Kidney (tissue), 14 donors: ENCODE results near the gene GGA2. TPM values are rescaled to one million over a fixed set of nuclear protein-coding genes. Genes with fewer than 3 reads are reported as not detected.
"Not testable (repeated sequence)": the region's sequence is repeated elsewhere in the genome, so short reads cannot be mapped to it uniquely, and the experiment has no call there.

Experiments
- DNase-seq, 5 donors: peaks; one replicate each; pipeline ENCODE4 v3.0.0-alpha.2; 2013 to 2020
- FAIRE-seq: peaks from 2 replicates; lab custom pipeline; 2012; peaks lifted over from hg19 to GRCh38; lab: Jason Lieb, UNC
- H3K27ac ChIP-seq, 2 donors: one replicate each; pipeline ENCODE4 v1.7.0; 2013; ENCODE audit warnings: low read depth in 2 of 2, low read length in 2 of 2, inconsistent platforms in 1 of 2
- H3K27me3 ChIP-seq: one replicate; pipeline ENCODE4 v1.7.1; 2013; ENCODE audit warnings: low read length, inconsistent platforms; ENCODE audit not compliant: control insufficient read depth, insufficient read depth
- H3K36me3 ChIP-seq, 3 donors: one replicate each; pipeline versions ENCODE4 v1.7.0 to v1.7.1; 2013; ENCODE audit warnings: low read length in 3 of 3, control low read depth in 1 of 3, inconsistent platforms in 1 of 3; ENCODE audit not compliant: insufficient read depth in 3 of 3, control insufficient read depth in 2 of 3
- H3K4me1 ChIP-seq, 3 donors: one replicate each; pipeline versions ENCODE4 v1.7.0 to v1.7.1; 2013; ENCODE audit warnings: low read length in 3 of 3, inconsistent platforms in 1 of 3, low read depth in 1 of 3; ENCODE audit not compliant: control insufficient read depth in 2 of 3, insufficient read depth in 2 of 3
- H3K4me3 ChIP-seq, 3 donors: one replicate each; pipeline versions ENCODE4 v1.7.0 to v1.8.1; 2013; ENCODE audit warnings: low read length in 3 of 3, control low read depth in 1 of 3, inconsistent platforms in 1 of 3
- H3K9ac ChIP-seq, 3 donors: one replicate each; pipeline versions ENCODE4 v1.7.0 to v1.7.1; 2013; ENCODE audit warnings: low read length in 3 of 3, control low read depth in 1 of 3, inconsistent platforms in 1 of 3
- H3K9me3 ChIP-seq, 3 donors: one replicate each; pipeline versions ENCODE4 v1.7.0 to v1.7.1; 2013; ENCODE audit warnings: low read length in 3 of 3, control low read depth in 1 of 3, inconsistent platforms in 1 of 3; ENCODE audit not compliant: control insufficient read depth in 2 of 3, insufficient read depth in 1 of 3
- intact Hi-C: fragments of 100-400 bp; cut with DNase I; formaldehyde crosslinking; loops from one replicate; pipeline ENCODE4 v1.11.1; 2022
- polyA plus RNA-seq: library from polyadenylated mRNA; stranded (reverse); fragments of 350-450 nt; fragmentation: Illumina TruSeq; extraction: RNeasy Lipid Tissue Mini Kit (QIAGEN cat#74804); gene quantifications from one replicate; pipeline ENCODE4 v1.2.3, GENCODE V29; 2014; ENCODE audit warnings: low read depth, low replicate concordance; ENCODE audit not compliant: insufficient read depth
- total RNA-seq: library from RNA; stranded (reverse); fragmentation: NEBNext Ultra II Directional; extraction: Animal tissue kit (Norgen Biotek cat#: 25700); gene quantifications from one replicate; pipeline ENCODE4 v1.2.1, GENCODE V29; 2021
- TF ChIP-seq, protein P1 (sequence below): IDR thresholded peaks from 3 replicates; pipeline ENCODE4 v1.5.1; 2012; ENCODE audit warnings: mild to moderate bottlenecking, moderate library complexity, borderline replicate concordance; ENCODE audit not compliant: insufficient read depth; ENCODE audit errors: extremely low read depth
- donor health status: control.
- donor health status: control.
- donor health status: control.
- donor health status: control.
- donor health status: control.
- donor health status: DM: yes; HTN: yes; CAD: no.
- donor health status: Normal renal cell carcinoma (clear cell type).

Gene GGA2
- total and polyA plus RNA-seq, 2 donors from 2014 or later = 43.5 to 79.9 TPM

DNA sequence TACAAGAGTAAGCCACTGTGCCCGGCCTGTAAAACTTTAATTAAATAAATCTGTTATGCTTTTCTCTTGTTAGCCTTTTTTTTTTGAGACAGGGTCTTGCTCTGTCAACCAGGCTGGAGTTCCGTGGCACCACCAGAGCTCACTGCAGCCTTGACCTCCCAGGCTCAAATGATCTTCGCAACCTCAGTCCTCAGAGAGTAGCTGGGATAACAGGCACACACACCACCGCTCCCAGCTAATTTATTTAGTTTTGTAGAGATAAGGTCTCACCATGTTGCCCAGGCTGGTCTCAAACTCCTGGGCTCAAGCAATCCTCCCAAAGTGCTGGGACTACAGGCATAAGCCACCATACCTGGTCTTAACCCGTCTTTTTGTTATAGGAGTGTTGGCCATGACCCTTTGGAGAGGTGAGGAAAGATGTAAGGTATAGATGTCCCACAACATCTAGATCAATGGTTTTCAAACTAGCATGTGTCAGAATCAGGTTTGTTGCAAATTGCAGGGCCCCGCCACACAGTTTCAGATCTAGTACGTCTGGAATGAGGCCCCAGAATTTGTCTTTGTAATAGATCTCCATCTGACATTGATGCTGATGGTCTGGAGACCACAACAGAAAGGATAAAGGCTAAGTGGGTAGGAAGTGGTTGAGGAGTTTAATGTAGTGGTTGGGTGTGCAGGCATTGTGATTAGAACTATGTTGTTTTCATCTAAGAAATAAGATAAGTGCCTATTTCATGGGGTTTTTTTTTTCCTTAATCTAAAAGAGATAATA is 4.3 kb upstream of the GGA2 start:
- Histone ChIP-seq H3K4me1 (peaks cover 0 to 2% (median 0%) of the 10 kb centered on the region in 3 donors), H3K27ac (no peak overlapping the region), H3K9ac (no peak overlapping the region), H3K27me3 (no peaks in the 10 kb centered on the region), H3K9me3 (no peaks in the 10 kb centered on the region), H3K4me3 (no peak overlapping the region), H3K36me3 (no peaks in the 10 kb centered on the region)
- TF ChIP-seq, protein P1, sequence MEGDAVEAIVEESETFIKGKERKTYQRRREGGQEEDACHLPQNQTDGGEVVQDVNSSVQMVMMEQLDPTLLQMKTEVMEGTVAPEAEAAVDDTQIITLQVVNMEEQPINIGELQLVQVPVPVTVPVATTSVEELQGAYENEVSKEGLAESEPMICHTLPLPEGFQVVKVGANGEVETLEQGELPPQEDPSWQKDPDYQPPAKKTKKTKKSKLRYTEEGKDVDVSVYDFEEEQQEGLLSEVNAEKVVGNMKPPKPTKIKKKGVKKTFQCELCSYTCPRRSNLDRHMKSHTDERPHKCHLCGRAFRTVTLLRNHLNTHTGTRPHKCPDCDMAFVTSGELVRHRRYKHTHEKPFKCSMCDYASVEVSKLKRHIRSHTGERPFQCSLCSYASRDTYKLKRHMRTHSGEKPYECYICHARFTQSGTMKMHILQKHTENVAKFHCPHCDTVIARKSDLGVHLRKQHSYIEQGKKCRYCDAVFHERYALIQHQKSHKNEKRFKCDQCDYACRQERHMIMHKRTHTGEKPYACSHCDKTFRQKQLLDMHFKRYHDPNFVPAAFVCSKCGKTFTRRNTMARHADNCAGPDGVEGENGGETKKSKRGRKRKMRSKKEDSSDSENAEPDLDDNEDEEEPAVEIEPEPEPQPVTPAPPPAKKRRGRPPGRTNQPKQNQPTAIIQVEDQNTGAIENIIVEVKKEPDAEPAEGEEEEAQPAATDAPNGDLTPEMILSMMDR = no peak
- FAIRE-seq (no peak), DNase-seq (peak in 1 of 5 donors; percentile 17)
- intact Hi-C loops = no loop called here

DNA sequence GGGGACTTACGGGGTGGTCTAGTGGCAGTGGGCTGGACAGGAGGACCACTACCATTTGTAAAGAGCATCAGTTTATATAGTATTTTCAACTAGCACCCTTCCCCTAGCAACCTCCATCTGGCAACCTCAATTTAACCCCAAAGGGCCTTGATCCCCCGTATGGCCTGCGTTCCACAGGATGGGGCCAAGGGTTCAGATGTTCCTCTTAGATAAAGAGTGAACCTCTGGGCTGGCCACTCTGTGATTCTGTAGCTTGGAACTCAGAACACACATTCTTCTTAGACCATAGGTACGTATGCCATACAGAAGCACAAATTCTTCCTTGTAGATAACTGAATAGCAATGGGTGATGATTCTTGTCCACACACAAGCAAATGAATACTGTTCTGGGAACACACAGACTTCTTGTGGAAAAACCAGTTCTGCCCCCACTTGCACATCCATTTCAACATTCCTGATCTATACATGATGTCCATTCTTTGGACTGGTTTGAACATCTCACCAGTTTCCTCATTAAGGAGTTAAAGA is 1.9 kb upstream of the GGA2 start:
- no peak overlapping the region for H3K9ac ChIP-seq
- no peak overlapping the region for H3K4me3 ChIP-seq
- DNase-seq (peak in 1 of 5 donors; percentile 16), FAIRE-seq (no peak)
- intact Hi-C loops = no loop called here
- H3K27ac ChIP-seq = peak overlapping the region; percentile 0 to 36
- no peaks in the 10 kb centered on the region for H3K9me3 ChIP-seq
- no peaks in the 10 kb centered on the region for H3K27me3 ChIP-seq
- peaks cover 0 to 12% (median 0%) of the 10 kb centered on the region in 3 donors for H3K4me1 ChIP-seq
- TF ChIP-seq, protein P1 = no peak
- no peaks in the 10 kb centered on the region for H3K36me3 ChIP-seq

DNA sequence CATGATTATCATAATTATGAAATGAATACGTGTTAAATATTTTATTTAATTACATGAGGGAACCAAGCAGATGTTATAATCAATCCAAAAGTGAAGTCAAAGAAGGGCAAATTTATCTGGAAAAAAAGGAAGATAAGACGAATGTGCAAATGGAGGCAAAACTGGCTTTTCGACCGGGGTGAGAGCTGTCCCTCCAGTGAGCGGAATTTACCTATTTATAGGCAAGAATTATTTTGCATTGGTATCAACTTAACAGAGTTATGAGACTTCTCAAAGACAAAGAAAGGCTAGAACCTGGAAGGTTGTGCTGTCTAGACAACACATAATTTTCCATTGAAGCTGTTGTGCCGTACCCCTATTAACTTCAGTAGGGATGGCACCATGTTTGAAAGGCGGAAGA is 1.4 kb upstream of the GGA2 start:
- Histone ChIP-seq H3K4me3 (no peak overlapping the region), H3K4me1 (peaks cover 0 to 16% (median 2%) of the 10 kb centered on the region in 3 donors), H3K9ac (no peak overlapping the region), H3K36me3 (no peaks in the 10 kb centered on the region), H3K27me3 (no peaks in the 10 kb centered on the region), H3K27ac (peak overlapping the region; percentile 0 to 36), H3K9me3 (no peaks in the 10 kb centered on the region)
- no peak for DNase-seq
- TF ChIP-seq, protein P1 = no peak
- FAIRE-seq = no peak
- intact Hi-C loops = no loop called here

DNA sequence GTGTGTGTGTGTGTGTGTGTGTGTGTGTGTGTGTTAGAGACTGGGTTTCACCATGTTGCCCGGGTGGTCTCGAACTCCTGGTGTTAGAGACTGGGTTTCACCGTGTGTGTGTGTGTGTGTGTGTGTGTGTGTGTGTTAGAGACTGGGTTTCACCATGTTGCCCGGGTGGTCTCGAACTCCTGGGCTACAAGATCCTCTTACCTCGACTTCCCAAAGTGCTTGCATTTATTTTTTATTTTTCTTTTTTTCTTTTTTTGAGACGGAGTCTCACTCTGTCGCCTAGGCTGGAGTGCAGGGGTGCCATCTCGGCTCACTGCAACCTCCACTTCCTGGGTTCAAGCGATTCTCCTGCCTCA is 599 bp upstream of the GGA2 start:
- not testable (repeated sequence) for H3K27ac ChIP-seq
- peak overlapping the region; percentile 64 to 95 (median 74) for H3K4me3 ChIP-seq

More for the DNA sequence above, 599 bp upstream of the GGA2 start:
- H3K36me3 ChIP-seq, intact Hi-C loops, FAIRE-seq, H3K9me3 ChIP-seq, H3K27me3 ChIP-seq, DNase-seq: not testable (repeated sequence)
- Histone ChIP-seq H3K9ac (peak overlapping the region in 2 of 3 donors; percentile 42 to 68), H3K4me1 (peaks cover 0 to 24% (median 9%) of the 10 kb centered on the region in 3 donors)
